ENCODE data around the gene NCKAP5.

DNA sequence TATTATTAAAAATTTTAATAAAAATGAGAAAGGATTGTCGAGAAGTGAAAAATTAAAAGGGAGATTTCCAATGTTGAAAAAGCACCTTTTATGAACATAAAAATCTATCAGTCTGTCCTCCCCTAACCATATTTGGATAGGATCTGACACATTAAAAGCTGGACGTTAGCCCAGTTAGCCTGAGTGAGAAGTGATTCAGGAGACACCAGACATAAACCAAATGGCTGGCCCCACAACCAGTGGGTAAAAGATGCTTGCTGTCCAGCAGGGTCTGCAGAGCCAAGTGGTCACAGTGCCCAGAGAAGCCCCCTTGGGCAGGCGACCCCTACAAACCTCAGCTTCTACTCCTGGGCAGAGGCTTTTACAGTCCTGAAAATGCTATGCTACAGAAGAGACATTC lies 644.5 kb downstream of the NCKAP5 start:
- TF ChIP-seq, protein P1, sequence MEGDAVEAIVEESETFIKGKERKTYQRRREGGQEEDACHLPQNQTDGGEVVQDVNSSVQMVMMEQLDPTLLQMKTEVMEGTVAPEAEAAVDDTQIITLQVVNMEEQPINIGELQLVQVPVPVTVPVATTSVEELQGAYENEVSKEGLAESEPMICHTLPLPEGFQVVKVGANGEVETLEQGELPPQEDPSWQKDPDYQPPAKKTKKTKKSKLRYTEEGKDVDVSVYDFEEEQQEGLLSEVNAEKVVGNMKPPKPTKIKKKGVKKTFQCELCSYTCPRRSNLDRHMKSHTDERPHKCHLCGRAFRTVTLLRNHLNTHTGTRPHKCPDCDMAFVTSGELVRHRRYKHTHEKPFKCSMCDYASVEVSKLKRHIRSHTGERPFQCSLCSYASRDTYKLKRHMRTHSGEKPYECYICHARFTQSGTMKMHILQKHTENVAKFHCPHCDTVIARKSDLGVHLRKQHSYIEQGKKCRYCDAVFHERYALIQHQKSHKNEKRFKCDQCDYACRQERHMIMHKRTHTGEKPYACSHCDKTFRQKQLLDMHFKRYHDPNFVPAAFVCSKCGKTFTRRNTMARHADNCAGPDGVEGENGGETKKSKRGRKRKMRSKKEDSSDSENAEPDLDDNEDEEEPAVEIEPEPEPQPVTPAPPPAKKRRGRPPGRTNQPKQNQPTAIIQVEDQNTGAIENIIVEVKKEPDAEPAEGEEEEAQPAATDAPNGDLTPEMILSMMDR (IDR thresholded peaks at IDR 0.05), result no peak
- TF ChIP-seq POLR2A (IDR thresholded peaks at IDR 0.05), result no peak
